Brain microvascular endothelial cell (primary cell): ENCODE data around the gene SMAD4.

ENCODE experiments used
- DNase-seq: peaks from one replicate; pipeline ENCODE4 v3.0.0-alpha.2; 2020
- H3K27ac ChIP-seq: fragments of 250-450 bp; sonication (Bioruptor Pico); 2 replicates; pipeline ENCODE4 v1.5.1; 2020; ENCODE audit warnings: mild to moderate bottlenecking, moderate library complexity
- H3K27me3 ChIP-seq: fragments of 250-450 bp; sonication (Bioruptor Pico); replicated peaks from 2 replicates; pipeline ENCODE4 v1.5.1; 2020; ENCODE audit warnings: mild to moderate bottlenecking
- H3K36me3 ChIP-seq: fragments of 250-450 bp; sonication (Bioruptor Pico); replicated peaks from 2 replicates; pipeline ENCODE4 v1.5.1; 2020; ENCODE audit warnings: mild to moderate bottlenecking
- H3K4me3 ChIP-seq: 2 replicates; pipeline ENCODE4 v1.5.1; 2011; ENCODE audit warnings: low read depth, mild to moderate bottlenecking, control low read depth, low read length, moderate library complexity
- in situ Hi-C: cut with HindIII; loops from 2 replicates; pipeline ENCODE4 v1.10.0; 2017; ENCODE audit warnings: low sequenced_read_pairs, low pct_ligation_motif_present
- TF ChIP-seq, protein P1 (sequence below): IDR thresholded peaks from 2 replicates; pipeline ENCODE4 v1.5.1; 2011; ENCODE audit warnings: low read depth, mild to moderate bottlenecking, moderate library complexity, low read length, control low read depth, inconsistent platforms; ENCODE audit errors: missing control alignments

The SMAD4 gene

GRCh38 chr18:51013259-51013658 lies 16.8 kb upstream of the SMAD4 start:
- TF ChIP-seq, protein P1, sequence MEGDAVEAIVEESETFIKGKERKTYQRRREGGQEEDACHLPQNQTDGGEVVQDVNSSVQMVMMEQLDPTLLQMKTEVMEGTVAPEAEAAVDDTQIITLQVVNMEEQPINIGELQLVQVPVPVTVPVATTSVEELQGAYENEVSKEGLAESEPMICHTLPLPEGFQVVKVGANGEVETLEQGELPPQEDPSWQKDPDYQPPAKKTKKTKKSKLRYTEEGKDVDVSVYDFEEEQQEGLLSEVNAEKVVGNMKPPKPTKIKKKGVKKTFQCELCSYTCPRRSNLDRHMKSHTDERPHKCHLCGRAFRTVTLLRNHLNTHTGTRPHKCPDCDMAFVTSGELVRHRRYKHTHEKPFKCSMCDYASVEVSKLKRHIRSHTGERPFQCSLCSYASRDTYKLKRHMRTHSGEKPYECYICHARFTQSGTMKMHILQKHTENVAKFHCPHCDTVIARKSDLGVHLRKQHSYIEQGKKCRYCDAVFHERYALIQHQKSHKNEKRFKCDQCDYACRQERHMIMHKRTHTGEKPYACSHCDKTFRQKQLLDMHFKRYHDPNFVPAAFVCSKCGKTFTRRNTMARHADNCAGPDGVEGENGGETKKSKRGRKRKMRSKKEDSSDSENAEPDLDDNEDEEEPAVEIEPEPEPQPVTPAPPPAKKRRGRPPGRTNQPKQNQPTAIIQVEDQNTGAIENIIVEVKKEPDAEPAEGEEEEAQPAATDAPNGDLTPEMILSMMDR, result no peak
- Histone ChIP-seq H3K36me3 (no peaks in the 10 kb centered on the region), H3K4me3 (no peak overlapping the region), H3K27ac (no peak overlapping the region), H3K27me3 (no peaks in the 10 kb centered on the region)
- no peak for DNase-seq
- in situ Hi-C loops, result no loop called here

DNA sequence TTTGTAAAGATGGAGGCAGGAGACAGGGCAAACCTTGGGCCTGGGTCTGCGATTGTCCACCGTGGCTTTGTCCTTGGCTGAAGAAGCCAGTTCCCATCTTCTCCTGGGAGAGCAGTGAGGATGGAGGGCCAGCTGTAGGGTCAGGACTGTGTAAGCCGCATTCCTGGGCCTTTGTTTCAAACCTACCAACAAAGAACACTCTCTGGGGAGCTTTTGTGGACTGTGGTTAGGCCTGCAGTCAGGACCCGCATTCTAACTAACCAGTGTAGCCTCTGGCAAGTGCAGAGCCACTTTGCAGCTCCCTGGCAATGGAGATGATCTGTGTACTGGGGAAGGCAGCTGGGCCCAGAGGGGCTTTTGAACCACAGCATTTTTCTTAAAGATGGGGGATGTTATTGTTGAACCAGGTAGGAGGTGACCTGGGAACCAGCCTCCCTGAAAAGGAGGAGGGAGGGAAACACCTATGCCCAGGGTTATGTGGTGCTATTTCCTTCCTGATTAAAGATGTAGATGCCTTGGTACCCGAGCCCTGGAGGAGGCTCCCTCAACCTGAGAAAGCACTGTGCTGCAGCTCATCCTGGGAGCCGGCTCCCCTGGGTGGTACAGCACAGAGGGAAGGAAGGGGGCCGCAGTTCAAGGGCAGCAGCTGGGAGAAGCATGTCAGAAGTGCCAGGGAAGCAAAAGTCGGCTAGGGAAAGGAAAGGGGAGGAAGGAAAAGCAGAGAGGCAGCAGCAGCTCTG lies 12.7 kb upstream of the SMAD4 start:
- Histone ChIP-seq H3K4me3 (no peak overlapping the region), H3K36me3 (no peaks in the 10 kb centered on the region), H3K27me3 (no peaks in the 10 kb centered on the region), H3K27ac (no peak overlapping the region)
- no peak for DNase-seq
- in situ Hi-C loops, result no loop called here
- TF ChIP-seq, protein P1, result no peak

GRCh38 chr18:51020536-51020935 lies 9.5 kb upstream of the SMAD4 start:
- in situ Hi-C loops, result no loop called here

GRCh38 chr18:51021226-51021965 lies 8.6 kb upstream of the SMAD4 start:
- Histone ChIP-seq H3K4me3 (no peak overlapping the region), H3K27ac (no peak overlapping the region), H3K27me3 (no peaks in the 10 kb centered on the region), H3K36me3 (no peaks in the 10 kb centered on the region)
- TF ChIP-seq, protein P1, result no peak
- DNase-seq, result no peak
- in situ Hi-C loops, result no loop called here

More at GRCh38 chr18:51020536-51020935, 9.5 kb upstream of the SMAD4 start:
- Histone ChIP-seq H3K27me3 (no peaks in the 10 kb centered on the region), H3K36me3 (no peaks in the 10 kb centered on the region), H3K27ac (no peak overlapping the region), H3K4me3 (no peak overlapping the region)
- no peak for DNase-seq
- TF ChIP-seq, protein P1, result no peak

- no peaks in the 10 kb centered on the region for H3K27me3 ChIP-seq
- H3K27ac ChIP-seq, result no peak overlapping the region
- DNase-seq, result no peak
- TF ChIP-seq, protein P1, result no peak
- H3K36me3 ChIP-seq, result no peaks in the 10 kb centered on the region
- in situ Hi-C loops, result no loop called here
- no peak overlapping the region for H3K4me3 ChIP-seq
Measured at GRCh38 chr18:51025512-51025911, 4.5 kb upstream of the SMAD4 start.
